Peyer's patch (tissue), 4 donors: ENCODE measurements around the gene MEMO1. TPM values are rescaled to one million over a fixed set of nuclear protein-coding genes. Genes with fewer than 3 reads are reported as not detected.

Experiments
- DNase-seq, 3 donors: peaks; one replicate each; pipeline ENCODE4 v3.0.0-alpha.2; 2017 to 2019
- H3K27ac ChIP-seq, 4 donors: fragments of 200-600 bp; sonication (generic); one replicate each; pipeline ENCODE4 v1.5.1; 2016 to 2019
- H3K27me3 ChIP-seq, 2 donors: fragments of 200-600 bp; sonication (generic); one replicate each; pipeline ENCODE4 v1.5.1; 2019
- H3K36me3 ChIP-seq, 3 donors: fragments of 200-600 bp; sonication (generic); one replicate each; pipeline ENCODE4 v1.5.1; 2016 to 2019
- H3K4me1 ChIP-seq, 4 donors: fragments of 200-600 bp; sonication (generic); one replicate each; pipeline ENCODE4 v1.5.1; 2016 to 2019
- H3K4me3 ChIP-seq, 4 donors: fragments of 200-600 bp; sonication (generic); 1 replicate in 3 of 4; 2 replicates in 1 of 4; pipeline ENCODE4 v1.5.1; 2016 to 2019; ENCODE audit warnings: mild to moderate bottlenecking in 1 of 4
- H3K9me3 ChIP-seq, 4 donors: fragments of 200-600 bp; sonication (generic); one replicate each; pipeline ENCODE4 v1.5.1; 2016 to 2019; ENCODE audit warnings: mild to moderate bottlenecking in 1 of 4
- CTCF ChIP-seq, 6 experiments: fragments of 450-650 bp in 4 of 6; fragments of 200-600 bp in 2 of 6; sonication (generic) in 1 of 6; IDR thresholded peaks; one replicate each; pipeline ENCODE4 v1.5.1; 2017 to 2019; ENCODE audit warnings: antibody characterized with exemption in 6 of 6, mild to moderate bottlenecking in 3 of 6, moderate library complexity in 1 of 6
- POLR2A ChIP-seq, 2 donors: fragments of 450-650 bp; IDR thresholded peaks; one replicate each; pipeline ENCODE4 v1.5.1; 2017; ENCODE audit warnings: antibody characterized with exemption in 2 of 2, mild to moderate bottlenecking in 2 of 2, moderate library complexity in 2 of 2
- total RNA-seq, 4 donors: library from RNA; depleted of rRNA; stranded (reverse); fragments of >200 nt; gene quantifications; one replicate each; pipeline ENCODE4 v1.1.0, GENCODE V29; 2016

The MEMO1 gene
- total RNA-seq, 4 donors from 2014 or later, result 5.2 to 27.3 (median 21.7) TPM

- TF ChIP-seq POLR2A (IDR thresholded peaks at IDR 0.05), result no peak
- no peak for TF ChIP-seq CTCF (IDR thresholded peaks at IDR 0.05)
- Histone ChIP-seq H3K27ac (no peak overlapping the region), H3K36me3 (peaks cover 0 to 10% (median 0%) of the 10 kb centered on the region in 3 donors), H3K9me3 (no peaks in the 10 kb centered on the region), H3K4me1 (no peaks in the 10 kb centered on the region), H3K4me3 (no peak overlapping the region), H3K27me3 (no peaks in the 10 kb centered on the region)
- no peak for DNase-seq
Measured at GRCh38 chr2:31946838-31947237, 64.0 kb downstream of the MEMO1 start.

- Histone ChIP-seq H3K27me3 (no peaks in the 10 kb centered on the region), H3K4me3 (no peak overlapping the region), H3K4me1 (no peaks in the 10 kb centered on the region), H3K27ac (no peak overlapping the region), H3K9me3 (no peaks in the 10 kb centered on the region), H3K36me3 (peaks cover 0 to 10% (median 0%) of the 10 kb centered on the region in 3 donors)
- no peak for DNase-seq
- TF ChIP-seq CTCF (IDR thresholded peaks at IDR 0.05) (no peak), POLR2A (IDR thresholded peaks at IDR 0.05) (no peak)
Measured at GRCh38 chr2:31945572-31945935, 65.3 kb downstream of the MEMO1 start.

GRCh38 chr2:31944828-31945571 lies 65.8 kb downstream of the MEMO1 start:
- TF ChIP-seq CTCF (IDR thresholded peaks at IDR 0.05) (no peak), POLR2A (IDR thresholded peaks at IDR 0.05) (no peak)
- Histone ChIP-seq H3K27ac (no peak overlapping the region), H3K9me3 (no peaks in the 10 kb centered on the region), H3K4me1 (no peaks in the 10 kb centered on the region), H3K27me3 (no peaks in the 10 kb centered on the region), H3K36me3 (peaks cover 0 to 10% (median 0%) of the 10 kb centered on the region in 3 donors), H3K4me3 (no peak overlapping the region)
- DNase-seq, result no peak

- Histone ChIP-seq H3K4me1 (no peaks in the 10 kb centered on the region), H3K27ac (no peak overlapping the region), H3K4me3 (no peak overlapping the region), H3K9me3 (no peaks in the 10 kb centered on the region), H3K36me3 (peaks cover 0 to 10% (median 0%) of the 10 kb centered on the region in 3 donors), H3K27me3 (no peaks in the 10 kb centered on the region)
- TF ChIP-seq CTCF (IDR thresholded peaks at IDR 0.05) (no peak), POLR2A (IDR thresholded peaks at IDR 0.05) (no peak)
- no peak for DNase-seq
Measured at GRCh38 chr2:31943636-31944225, 67.1 kb downstream of the MEMO1 start.

- TF ChIP-seq POLR2A (IDR thresholded peaks at IDR 0.05), result no peak
- no peak for TF ChIP-seq CTCF (IDR thresholded peaks at IDR 0.05)
- Histone ChIP-seq H3K4me3 (no peak overlapping the region), H3K36me3 (peaks cover 0 to 10% (median 0%) of the 10 kb centered on the region in 3 donors), H3K4me1 (no peaks in the 10 kb centered on the region), H3K27me3 (no peaks in the 10 kb centered on the region), H3K27ac (no peak overlapping the region), H3K9me3 (no peaks in the 10 kb centered on the region)
- no peak for DNase-seq
Measured at GRCh38 chr2:31940920-31941319, 69.9 kb downstream of the MEMO1 start.
